NT2/D1 (cell line): ENCODE results near the gene ARCN1.

Experiments
- DNase-seq: peaks from one replicate; pipeline ENCODE4 v3.0.0-alpha.2; 2011; ENCODE audit warnings: low read depth, low spot score
- H3K27me3 ChIP-seq: 2 replicates; pipeline ENCODE4 v1.6.0; 2011; ENCODE audit warnings: mild to moderate bottlenecking; ENCODE audit not compliant: insufficient read length, insufficient read depth
- H3K36me3 ChIP-seq: 2 replicates; pipeline ENCODE4 v1.6.1; 2011; ENCODE audit warnings: mild to moderate bottlenecking, low read length, mixed read lengths; ENCODE audit not compliant: insufficient read depth, insufficient read length
- H3K4me1 ChIP-seq: 2 replicates; pipeline ENCODE4 v1.5.1; 2011; ENCODE audit not compliant: insufficient read depth, insufficient read length
- H3K4me3 ChIP-seq: 2 replicates; pipeline ENCODE4 v1.5.1; 2011; ENCODE audit warnings: low read depth; ENCODE audit not compliant: insufficient read length
- H3K9ac ChIP-seq: 2 replicates; pipeline ENCODE4 v1.6.0; 2011; ENCODE audit warnings: low read depth; ENCODE audit not compliant: insufficient read length
- H3K9me3 ChIP-seq: 2 replicates; pipeline ENCODE4 v1.5.1; 2011; ENCODE audit warnings: mild to moderate bottlenecking, low read length; ENCODE audit not compliant: insufficient read depth
- SUZ12 ChIP-seq: IDR thresholded peaks from 2 replicates; pipeline ENCODE4 v1.6.1; 2011; ENCODE audit not compliant: insufficient read length, insufficient read depth; ENCODE audit errors: extremely low read depth
- YY1 ChIP-seq: IDR thresholded peaks from 2 replicates; pipeline ENCODE4 v1.6.1; 2011; ENCODE audit not compliant: insufficient read length, insufficient read depth
- ZNF274 ChIP-seq: IDR thresholded peaks from 2 replicates; pipeline ENCODE4 v1.6.1; 2011; ENCODE audit warnings: mild to moderate bottlenecking, low read depth, low read length

Gene ARCN1

GRCh38 chr11:118619444-118620197, 47.4 kb downstream of the ARCN1 start:
- TF ChIP-seq SUZ12 (no peak), ZNF274 (no peak), YY1 (no peak)
- Histone ChIP-seq H3K9me3 (no peaks in the 10 kb centered on the region), H3K27me3 (no peaks in the 10 kb centered on the region), H3K36me3 (peaks cover 9% of the 10 kb centered on the region), H3K9ac (no peak overlapping the region), H3K4me1 (peaks cover 28% of the 10 kb centered on the region), H3K4me3 (no peak overlapping the region)
- no peak for DNase-seq

GRCh38 chr11:118620529-118621070, 48.4 kb downstream of the ARCN1 start:
- no peak for TF ChIP-seq SUZ12
- no peak for TF ChIP-seq YY1
- TF ChIP-seq ZNF274, result no peak
- Histone ChIP-seq H3K4me3 (peak overlapping the region; percentile 61), H3K27me3 (no peaks in the 10 kb centered on the region), H3K9ac (peak overlapping the region; percentile 34), H3K4me1 (peaks cover 25% of the 10 kb centered on the region), H3K9me3 (no peaks in the 10 kb centered on the region), H3K36me3 (peaks cover 18% of the 10 kb centered on the region)
- DNase-seq, result no peak

- Histone ChIP-seq H3K4me3 (peak overlapping the region; percentile 61), H3K9me3 (no peaks in the 10 kb centered on the region), H3K4me1 (peaks cover 19% of the 10 kb centered on the region), H3K36me3 (peaks cover 18% of the 10 kb centered on the region), H3K9ac (peak overlapping the region; percentile 88), H3K27me3 (no peaks in the 10 kb centered on the region)
- TF ChIP-seq ZNF274 (no peak), SUZ12 (no peak), YY1 (no peak)
- DNase-seq, result peak; percentile 75
Observed at GRCh38 chr11:118621071-118621783, 49.0 kb downstream of the ARCN1 start.

GRCh38 chr11:118621784-118622375, 49.7 kb downstream of the ARCN1 start:
- no peak for TF ChIP-seq ZNF274
- no peak for TF ChIP-seq YY1
- no peak for DNase-seq
- H3K4me3 ChIP-seq, result peak overlapping the region; percentile 61
- no peaks in the 10 kb centered on the region for H3K9me3 ChIP-seq
- peaks cover 17% of the 10 kb centered on the region for H3K4me1 ChIP-seq
- no peaks in the 10 kb centered on the region for H3K27me3 ChIP-seq
- H3K9ac ChIP-seq, result peak overlapping the region; percentile 88
- peaks cover 16% of the 10 kb centered on the region for H3K36me3 ChIP-seq

- peaks cover 16% of the 10 kb centered on the region for H3K4me1 ChIP-seq
- H3K9me3 ChIP-seq, result no peaks in the 10 kb centered on the region
- H3K4me3 ChIP-seq, result peak overlapping the region; percentile 61
- no peaks in the 10 kb centered on the region for H3K27me3 ChIP-seq
- no peak for TF ChIP-seq SUZ12
- no peak for TF ChIP-seq ZNF274
- no peak for TF ChIP-seq YY1
- H3K36me3 ChIP-seq, result peaks cover 24% of the 10 kb centered on the region
- no peak for DNase-seq
- H3K9ac ChIP-seq, result peak overlapping the region; percentile 88
Observed at GRCh38 chr11:118622376-118623268, 50.4 kb downstream of the ARCN1 start.

GRCh38 chr11:118623269-118623655, 51.1 kb downstream of the ARCN1 start:
- TF ChIP-seq SUZ12 (no peak), ZNF274 (no peak), YY1 (no peak)
- Histone ChIP-seq H3K4me1 (peaks cover 16% of the 10 kb centered on the region), H3K36me3 (peaks cover 30% of the 10 kb centered on the region), H3K27me3 (no peaks in the 10 kb centered on the region), H3K9ac (no peak overlapping the region), H3K4me3 (no peak overlapping the region), H3K9me3 (no peaks in the 10 kb centered on the region)
- no peak for DNase-seq
